Effector memory CD8-positive, alpha-beta T cell (primary cell): ENCODE results near the gene KRTAP5-6.
"Not testable (repeated sequence)": the region's sequence is repeated elsewhere in the genome, so short reads cannot be mapped to it uniquely, and the experiment has no call there.

Source experiments
- ATAC-seq: fragments of 150-1000 bp; cut with Tn5 transposase; replicated peaks from 2 replicates; pipeline ENCODE4 v1.10.0; 2021; ENCODE audit warnings: mild to moderate bottlenecking, moderate library complexity
- DNase-seq, 3 experiments: peaks; one replicate each; pipeline ENCODE4 v3.0.0; 2021
- H3K27ac Mint-ChIP-seq, 2 donors: one replicate each; pipeline ENCODE4 v1.8.0; 2022; ENCODE audit warnings: mild to moderate bottlenecking in 2 of 2, mixed read lengths in 2 of 2, moderate library complexity in 2 of 2
- H3K27me3 Mint-ChIP-seq, 2 donors: one replicate each; pipeline ENCODE4 v1.8.0; 2022; ENCODE audit warnings: mixed read lengths in 2 of 2
- H3K36me3 Mint-ChIP-seq: one replicate; pipeline ENCODE4 v1.8.0; 2022; ENCODE audit warnings: mild to moderate bottlenecking, moderate library complexity, mixed read lengths; ENCODE audit not compliant: insufficient read depth
- H3K4me1 Mint-ChIP-seq, 2 donors: one replicate each; pipeline ENCODE4 v1.8.0; 2022; ENCODE audit warnings: low read depth in 2 of 2, mixed read lengths in 2 of 2
- H3K4me3 Mint-ChIP-seq, 2 donors: one replicate each; pipeline ENCODE4 v1.8.0; 2022; ENCODE audit warnings: mild to moderate bottlenecking in 2 of 2, mixed read lengths in 2 of 2, moderate library complexity in 2 of 2
- H3K9me3 Mint-ChIP-seq, 2 donors: one replicate each; pipeline ENCODE4 v1.8.0; 2022; ENCODE audit warnings: mixed read lengths in 2 of 2

The KRTAP5-6 gene

DNA sequence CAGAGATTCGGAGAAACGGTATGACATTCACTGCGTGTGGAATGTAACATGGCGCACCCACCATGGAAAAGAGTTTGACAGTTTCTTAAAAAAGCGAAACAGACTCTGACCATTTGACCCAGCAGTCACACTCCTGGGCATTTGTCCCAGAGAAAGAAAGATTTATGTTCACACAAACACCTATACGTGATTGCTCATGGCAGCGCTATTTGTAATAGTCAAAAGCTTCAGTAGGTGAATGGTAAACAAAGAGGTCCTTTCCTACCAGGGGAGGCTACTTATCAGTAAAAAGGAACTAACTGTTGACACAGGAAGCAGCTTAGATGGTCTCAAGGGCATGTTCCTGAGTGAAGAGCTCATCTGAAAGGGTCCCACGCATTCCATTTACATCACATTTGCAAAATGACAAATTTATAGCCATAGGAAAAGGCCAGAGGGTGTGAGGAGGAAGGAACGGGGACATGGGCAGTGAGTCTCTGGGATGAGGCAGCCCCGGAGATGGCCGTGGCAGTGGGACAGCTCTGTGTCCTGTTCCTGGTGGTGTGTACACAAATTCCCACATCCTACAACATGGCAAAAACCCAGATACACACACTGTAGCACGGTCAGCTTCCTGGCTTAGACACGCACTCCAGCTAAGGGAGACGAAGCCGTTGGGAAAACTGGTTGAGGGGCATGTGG lies 14.6 kb upstream of the KRTAP5-6 start:
- Mint-ChIP-seq H3K4me3 (no peak overlapping the region), H3K27me3 (peaks cover 25 to 45% of the 10 kb centered on the region in 2 donors), H3K9me3 (no peaks in the 10 kb centered on the region), H3K36me3 (no peaks in the 10 kb centered on the region), H3K27ac (no peak overlapping the region), H3K4me1 (no peaks in the 10 kb centered on the region)
- DNase-seq (no peak), ATAC-seq (no peak)

DNA sequence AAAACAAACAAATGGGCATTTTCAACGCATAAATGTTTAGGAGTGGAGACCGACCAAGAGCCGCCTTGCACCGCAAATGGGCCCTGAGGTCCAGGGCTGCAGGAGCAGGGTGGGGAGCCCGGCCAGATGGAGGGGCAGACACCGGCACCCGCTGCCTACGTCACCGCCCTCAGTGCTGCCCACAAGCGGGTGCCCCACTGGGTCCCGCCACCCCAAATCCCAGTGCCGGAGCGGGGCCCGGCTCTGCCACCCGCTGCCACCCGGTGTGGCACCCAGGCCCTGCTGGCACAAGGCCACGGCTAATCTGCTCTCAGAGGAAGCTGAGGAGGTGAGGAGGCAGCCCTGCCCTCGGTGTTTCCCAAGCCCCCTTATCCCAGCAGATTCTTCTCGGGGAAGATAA lies 13.8 kb upstream of the KRTAP5-6 start:
- not testable (repeated sequence) for ATAC-seq, H3K4me3 Mint-ChIP-seq, H3K36me3 Mint-ChIP-seq, H3K4me1 Mint-ChIP-seq, H3K9me3 Mint-ChIP-seq, DNase-seq, H3K27ac Mint-ChIP-seq
- H3K27me3 Mint-ChIP-seq: peaks cover 20 to 38% of the 10 kb centered on the region in 2 donors

DNA sequence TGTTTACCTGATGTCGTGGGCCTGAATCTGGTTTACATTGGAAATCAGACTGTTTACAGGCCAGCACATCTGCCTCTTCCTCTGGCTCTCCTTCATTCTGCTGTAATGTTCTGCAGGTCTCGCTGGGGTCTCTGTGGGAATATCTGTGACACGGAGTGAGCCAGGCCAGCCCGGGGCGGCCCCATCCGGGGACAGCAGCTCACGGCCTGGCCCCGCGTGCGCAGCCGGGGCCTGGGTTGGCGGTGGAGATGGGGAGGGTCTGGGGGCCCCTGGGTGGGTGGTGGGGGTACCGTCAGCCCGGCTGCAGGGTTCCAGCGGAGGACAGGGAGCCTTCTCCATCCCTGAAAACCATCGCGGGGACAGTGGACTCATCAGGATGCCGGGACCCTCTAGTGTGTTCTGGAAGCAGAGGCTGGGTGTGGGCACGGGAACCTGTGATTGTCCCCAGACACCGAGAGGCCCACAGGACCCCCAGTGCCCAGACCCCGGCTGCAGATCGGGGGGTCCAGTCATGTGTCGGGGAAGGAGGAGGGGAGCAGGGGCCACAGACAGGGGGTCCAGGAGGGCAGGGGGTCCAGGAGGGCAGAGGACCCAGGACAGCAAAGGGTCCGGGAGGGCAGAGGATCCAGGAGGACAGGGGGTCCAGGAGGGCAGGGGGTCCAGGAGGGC lies 13.0 kb upstream of the KRTAP5-6 start:
- not testable (repeated sequence) for DNase-seq, H3K4me3 Mint-ChIP-seq, H3K27ac Mint-ChIP-seq, H3K36me3 Mint-ChIP-seq, H3K9me3 Mint-ChIP-seq, H3K4me1 Mint-ChIP-seq, ATAC-seq
- peaks cover 19 to 38% of the 10 kb centered on the region in 2 donors for H3K27me3 Mint-ChIP-seq

DNA sequence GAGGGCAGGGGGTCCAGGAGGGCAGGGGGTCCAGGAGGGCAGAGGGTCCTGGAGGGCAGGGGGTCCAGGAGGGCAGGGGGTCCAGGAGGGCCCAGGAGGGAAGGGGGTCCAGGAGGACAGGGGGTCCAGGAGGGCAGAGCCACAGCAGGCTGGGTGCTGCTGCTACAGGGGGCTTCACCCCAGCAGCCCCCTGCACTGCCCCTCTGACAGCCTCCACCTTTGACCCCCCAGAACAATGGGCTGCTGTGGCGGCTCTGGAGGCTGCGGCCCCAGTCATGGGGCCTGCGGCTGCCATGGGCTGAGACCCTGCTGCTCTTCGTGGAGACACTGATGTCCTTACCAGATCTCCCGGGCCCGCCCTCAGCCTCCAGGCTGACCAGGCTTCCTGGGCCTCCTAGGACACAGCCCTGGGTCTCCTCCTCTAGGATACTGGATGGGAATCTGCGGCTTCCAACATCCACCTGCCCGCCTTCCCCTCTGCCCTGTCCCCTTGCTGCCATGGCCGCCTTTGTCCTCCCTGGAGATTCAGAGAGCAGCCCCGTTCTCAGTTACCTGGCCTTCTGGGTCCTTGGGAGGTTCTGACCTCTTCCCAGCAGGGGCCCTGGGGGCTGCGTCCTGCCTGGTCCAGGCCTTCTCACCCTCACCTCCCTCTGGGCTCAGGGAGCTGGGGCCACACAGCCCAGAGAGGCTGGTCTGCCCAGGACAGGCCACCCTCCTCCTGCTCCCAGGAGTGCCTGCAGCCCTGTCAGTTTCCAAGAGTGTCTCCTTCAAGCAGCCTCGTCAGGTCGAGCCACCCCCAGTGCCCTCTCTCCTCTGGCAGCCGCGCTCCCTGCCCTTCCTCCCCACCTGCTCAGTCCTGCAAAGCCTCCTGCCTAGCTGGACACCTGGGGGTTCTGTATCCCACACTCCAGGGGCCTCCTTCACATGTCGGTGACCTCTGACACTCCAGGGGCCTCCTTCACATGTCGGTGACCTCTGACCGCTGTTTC lies 11.8 kb upstream of the KRTAP5-6 start:
- H3K4me1 Mint-ChIP-seq, H3K4me3 Mint-ChIP-seq, H3K36me3 Mint-ChIP-seq, H3K27ac Mint-ChIP-seq, DNase-seq, ATAC-seq, H3K9me3 Mint-ChIP-seq: not testable (repeated sequence)
- H3K27me3 Mint-ChIP-seq: peaks cover 29 to 49% of the 10 kb centered on the region in 2 donors

DNA sequence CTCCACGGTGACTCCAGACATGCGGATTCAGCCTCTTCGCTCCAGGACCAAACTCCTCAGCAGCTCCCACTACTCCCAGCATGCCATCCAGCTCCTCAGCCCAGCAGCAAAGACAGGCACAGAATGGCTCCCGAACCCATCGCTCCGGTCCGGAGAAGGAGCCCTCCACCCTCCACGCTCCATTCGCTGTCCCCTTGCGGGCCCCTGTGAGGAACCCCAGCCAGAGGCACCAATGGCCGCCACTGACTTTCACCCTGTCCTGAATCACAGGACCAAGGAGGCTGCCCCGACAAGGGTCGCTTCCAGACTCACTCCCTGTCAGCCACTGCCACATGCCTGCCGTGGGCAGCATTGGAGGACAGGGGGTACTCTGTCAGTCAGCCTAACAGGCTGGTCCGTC lies 10.8 kb upstream of the KRTAP5-6 start:
- Mint-ChIP-seq H3K27me3 (peaks cover 39 to 59% of the 10 kb centered on the region in 2 donors), H3K4me1 (peaks cover 5 to 10% of the 10 kb centered on the region in 2 donors)
- not testable (repeated sequence) for H3K36me3 Mint-ChIP-seq, DNase-seq, H3K27ac Mint-ChIP-seq, H3K4me3 Mint-ChIP-seq, H3K9me3 Mint-ChIP-seq, ATAC-seq

DNA sequence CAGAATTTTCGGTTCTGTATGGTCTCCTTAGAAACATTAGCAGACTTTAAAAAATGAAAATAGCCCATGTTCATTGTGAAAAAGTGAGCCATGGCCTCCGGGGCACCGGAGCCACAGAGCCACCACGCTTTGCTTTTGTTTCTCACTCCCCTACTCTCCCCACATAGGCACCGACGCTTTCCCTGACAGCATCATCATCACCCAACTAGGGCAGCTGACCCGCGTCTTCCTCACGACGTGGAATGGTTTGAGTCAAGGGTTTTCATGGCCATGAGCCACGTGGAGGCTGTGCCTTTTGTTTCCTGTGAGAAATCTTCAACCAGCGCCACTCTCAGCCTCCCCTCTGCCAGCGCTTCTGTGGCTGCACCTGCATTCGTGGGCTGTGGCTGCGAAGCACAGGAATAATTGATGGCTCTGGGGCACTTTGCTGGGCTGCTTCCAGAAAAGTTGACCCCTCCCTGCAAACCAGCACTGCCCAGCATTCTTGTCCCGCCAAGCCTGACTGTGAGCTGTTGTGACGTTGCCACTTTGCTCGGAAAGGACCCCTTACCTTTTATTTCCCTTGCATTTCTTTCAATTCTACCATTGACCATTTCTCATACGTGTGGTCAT lies 8.6 kb upstream of the KRTAP5-6 start:
- ATAC-seq: peak; percentile 16
- DNase-seq, H3K27ac Mint-ChIP-seq, H3K4me3 Mint-ChIP-seq, H3K36me3 Mint-ChIP-seq, H3K9me3 Mint-ChIP-seq: not testable (repeated sequence)
- H3K27me3 Mint-ChIP-seq: peaks cover 34 to 61% of the 10 kb centered on the region in 2 donors
- H3K4me1 Mint-ChIP-seq: peaks cover 9 to 13% of the 10 kb centered on the region in 2 donors

DNA sequence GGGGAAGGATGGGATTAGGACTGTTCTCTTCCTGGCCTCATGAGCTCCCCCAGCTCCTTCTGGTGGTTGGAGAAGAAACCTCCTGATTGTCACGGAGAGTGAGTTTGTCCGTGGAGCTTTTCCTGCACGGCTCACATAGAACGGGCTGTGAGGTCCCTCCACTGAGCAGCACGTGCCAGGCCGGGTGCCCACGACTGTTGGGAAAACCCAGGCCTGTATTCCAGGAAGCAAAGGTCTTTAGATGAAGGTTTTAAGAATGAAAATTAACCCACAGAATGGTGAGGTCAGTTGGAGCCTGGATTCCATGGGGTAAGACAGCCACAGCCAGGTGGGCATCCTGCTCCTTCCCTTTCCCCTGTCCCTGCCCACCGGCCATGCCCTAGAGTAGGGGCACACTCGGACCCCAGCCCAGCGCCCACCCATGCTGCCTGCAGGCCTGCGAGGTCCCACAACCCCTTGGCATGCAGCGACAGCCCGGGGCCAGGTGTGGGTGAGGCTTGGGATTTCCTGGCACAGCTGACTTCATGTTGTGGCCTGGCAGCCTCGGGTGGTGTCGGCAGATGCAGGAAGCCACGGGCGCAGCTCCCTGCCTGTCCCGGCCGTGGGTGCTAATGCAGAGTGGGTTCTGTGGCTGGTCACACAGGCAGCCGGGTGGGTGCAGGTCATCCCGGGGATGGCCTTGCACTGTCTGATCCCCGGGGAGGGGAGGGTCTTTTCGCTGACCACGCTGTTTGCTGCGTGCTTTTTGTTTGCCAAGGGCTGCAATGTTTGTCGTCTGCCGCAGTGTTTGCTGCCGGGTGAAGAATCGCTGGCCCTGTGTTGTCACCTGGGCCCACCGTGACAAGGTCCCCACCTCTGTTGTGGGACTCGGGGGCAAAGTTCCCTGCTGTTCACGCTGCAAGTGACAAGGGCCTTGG lies 7.5 kb upstream of the KRTAP5-6 start:
- H3K36me3 Mint-ChIP-seq, H3K9me3 Mint-ChIP-seq, ATAC-seq, DNase-seq: not testable (repeated sequence)
- Mint-ChIP-seq H3K4me1 (peaks cover 9 to 18% of the 10 kb centered on the region in 2 donors), H3K27ac (peak overlapping the region in 1 of 2 donors; percentile 42), H3K27me3 (peaks cover 34 to 61% of the 10 kb centered on the region in 2 donors), H3K4me3 (peak overlapping the region; percentile 20 to 27)

DNA sequence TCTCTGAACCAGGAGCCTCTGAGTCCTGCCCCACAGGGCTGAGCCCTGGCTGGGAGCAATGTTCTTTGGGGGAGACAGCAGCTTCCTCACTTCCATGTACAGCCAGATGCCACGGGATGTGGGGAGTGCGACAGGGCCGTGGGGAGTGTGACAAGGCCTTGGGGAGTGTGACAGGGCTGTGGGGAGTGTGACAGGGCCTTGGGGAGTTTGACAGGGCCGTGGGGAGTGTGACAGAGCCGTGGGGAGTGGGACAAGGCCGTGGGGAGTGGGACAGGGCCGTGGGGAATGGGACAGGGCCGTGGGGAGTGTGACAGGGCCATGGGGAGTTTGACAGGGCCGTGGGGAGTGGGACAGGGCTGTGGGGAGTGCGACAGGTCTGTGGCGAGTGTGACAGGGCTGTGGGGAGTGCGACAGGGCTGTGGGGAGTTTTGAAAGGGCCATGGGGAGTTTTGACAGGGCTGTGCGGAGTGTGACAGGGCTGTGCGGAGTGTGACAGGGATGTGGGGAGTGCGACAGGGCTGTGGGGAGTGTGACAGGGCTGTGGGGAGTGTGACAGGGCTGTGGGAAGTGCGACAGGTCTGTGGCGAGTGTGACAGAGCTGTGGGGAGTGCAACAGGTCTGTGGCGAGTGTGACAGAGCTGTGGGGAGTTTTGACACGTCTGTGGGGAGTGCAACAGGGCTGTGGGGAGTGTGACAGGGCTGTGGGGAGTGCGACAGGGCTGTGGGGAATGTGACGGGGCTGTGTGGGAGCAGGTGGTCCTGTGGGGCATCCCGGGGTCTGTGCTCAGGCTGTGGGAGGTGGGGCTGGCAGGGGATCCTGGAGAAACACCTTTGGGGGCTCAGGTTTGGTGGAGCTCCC lies 6.6 kb upstream of the KRTAP5-6 start:
- H3K36me3 Mint-ChIP-seq: peaks cover 3% of the 10 kb centered on the region
- peak overlapping the region; percentile 18 to 27 for H3K4me3 Mint-ChIP-seq
- no peaks in the 10 kb centered on the region for H3K9me3 Mint-ChIP-seq
- ATAC-seq: peak; percentile 16
- peak overlapping the region in 1 of 2 donors; percentile 42 for H3K27ac Mint-ChIP-seq
- DNase-seq: no peak
- H3K4me1 Mint-ChIP-seq: peaks cover 9 to 19% of the 10 kb centered on the region in 2 donors
- H3K27me3 Mint-ChIP-seq: peaks cover 38 to 66% of the 10 kb centered on the region in 2 donors

DNA sequence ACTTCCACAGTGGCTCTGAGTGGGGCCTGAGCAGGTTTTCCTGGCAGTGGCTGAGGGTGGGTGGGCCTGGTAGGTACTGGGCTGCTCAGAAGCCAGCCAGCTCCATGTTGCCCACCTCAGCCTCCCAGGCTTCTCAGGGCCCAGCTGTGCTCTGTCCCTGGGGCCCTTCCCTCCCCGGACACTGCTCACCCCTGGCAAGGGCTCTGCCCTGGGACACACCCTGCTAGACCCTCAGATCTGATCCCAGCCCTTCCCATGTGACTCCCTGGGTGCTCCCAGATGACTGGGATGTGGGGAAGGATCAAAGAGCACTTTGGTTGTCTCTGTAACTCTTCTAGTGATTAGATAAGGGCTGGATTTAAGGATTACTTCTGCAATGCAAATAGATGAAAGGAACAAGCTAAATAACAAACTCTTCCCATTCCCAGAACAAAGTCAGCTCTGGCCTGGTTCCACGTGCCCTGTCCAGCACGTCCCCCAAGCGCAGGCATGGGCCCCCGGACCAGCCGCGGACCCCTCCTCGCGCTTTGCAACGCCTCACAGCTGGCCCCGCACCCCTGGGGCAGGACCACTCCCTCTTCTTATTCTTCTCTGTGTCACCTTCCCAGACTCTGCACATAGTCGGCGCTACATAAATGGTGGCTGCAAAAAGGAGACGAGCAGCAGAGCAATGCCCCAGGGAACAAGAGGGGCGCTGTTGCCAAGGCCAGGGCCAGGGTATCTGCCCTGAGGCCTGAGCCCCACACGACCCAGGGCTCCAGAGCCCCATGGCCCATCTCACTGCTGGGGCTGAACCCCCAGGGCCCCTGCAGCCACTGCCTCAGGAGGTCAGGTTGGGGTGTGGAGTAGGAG lies 5.7 kb upstream of the KRTAP5-6 start:
- H3K9me3 Mint-ChIP-seq: no peaks in the 10 kb centered on the region
- no peak overlapping the region for H3K27ac Mint-ChIP-seq
- ATAC-seq (no peak), DNase-seq (no peak)
- peaks cover 9 to 19% of the 10 kb centered on the region in 2 donors for H3K4me1 Mint-ChIP-seq
- peaks cover 3% of the 10 kb centered on the region for H3K36me3 Mint-ChIP-seq
- peaks cover 46 to 68% of the 10 kb centered on the region in 2 donors for H3K27me3 Mint-ChIP-seq
- no peak overlapping the region for H3K4me3 Mint-ChIP-seq

DNA sequence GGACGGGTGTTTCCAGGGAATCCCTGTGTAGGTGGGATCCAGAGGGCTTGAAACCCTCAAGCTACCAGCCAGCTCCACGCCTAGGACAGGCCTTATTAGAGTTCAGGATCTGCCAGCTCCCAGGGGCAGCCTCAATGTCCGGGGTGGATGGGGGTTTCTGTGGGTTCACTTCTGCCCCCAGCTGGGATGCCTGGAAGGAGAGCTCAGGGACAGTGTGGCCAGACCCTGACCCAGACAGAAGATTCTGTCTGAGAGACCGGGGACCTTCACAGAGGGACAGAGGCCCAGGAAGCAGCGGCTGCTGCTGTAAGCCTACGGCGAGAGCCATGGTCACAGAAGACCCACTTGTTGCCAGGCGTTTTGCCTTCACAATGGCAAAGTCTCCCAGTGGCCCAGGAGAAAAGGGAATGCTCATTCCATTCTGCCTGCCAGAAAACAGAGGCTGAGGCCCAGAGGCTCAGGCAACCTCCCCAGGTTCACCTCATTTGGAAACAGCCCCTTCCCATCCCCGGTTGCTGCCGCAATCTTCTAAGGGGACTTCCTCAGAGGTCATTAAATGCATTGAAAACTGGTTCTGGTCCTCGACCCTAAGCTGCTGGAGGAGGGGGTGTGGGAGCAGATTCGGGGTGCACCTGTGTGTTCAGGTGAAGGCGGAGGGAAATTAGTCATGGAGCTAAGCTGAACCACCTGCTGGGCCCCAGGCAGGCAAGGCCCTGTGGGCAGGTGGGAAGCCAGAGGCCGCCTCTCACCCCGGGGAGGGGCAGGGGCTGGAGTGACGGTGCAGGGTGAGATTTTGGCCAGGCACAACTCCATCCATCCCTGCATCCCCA lies 4.9 kb upstream of the KRTAP5-6 start:
- Mint-ChIP-seq H3K4me1 (peaks cover 9 to 19% of the 10 kb centered on the region in 2 donors), H3K27me3 (peaks cover 49 to 74% of the 10 kb centered on the region in 2 donors)

More for the DNA sequence above, 4.9 kb upstream of the KRTAP5-6 start:
- Mint-ChIP-seq H3K27ac (no peak overlapping the region), H3K9me3 (no peaks in the 10 kb centered on the region), H3K4me3 (peak overlapping the region in 1 of 2 donors; percentile 14), H3K36me3 (peaks cover 3% of the 10 kb centered on the region)
- DNase-seq (no peak), ATAC-seq (no peak)
